NB4 (cell line): ENCODE data around the gene TEX44.

Experiments used
- DNase-seq: peaks from one replicate; pipeline ENCODE4 v3.0.0; 2010; ENCODE audit warnings: low read depth
- H3K4me3 ChIP-seq: one replicate; pipeline ENCODE4 v1.5.1; 2011; ENCODE audit warnings: mild to moderate bottlenecking, low read depth, low read length, moderate library complexity
- CTCF ChIP-seq: IDR thresholded peaks from one replicate; pipeline ENCODE4 v1.5.1; 2012; ENCODE audit warnings: low read depth, low read length
- MAX ChIP-seq: IDR thresholded peaks from 2 replicates; pipeline ENCODE4 v1.6.1; 2011; ENCODE audit warnings: low read depth, low read length
- MYC ChIP-seq: IDR thresholded peaks from 2 replicates; pipeline ENCODE4 v1.6.1; 2011; ENCODE audit warnings: low read depth, low read length
- POLR2A ChIP-seq: IDR thresholded peaks from 2 replicates; pipeline ENCODE4 v1.6.1; 2011; ENCODE audit warnings: mild to moderate bottlenecking; ENCODE audit not compliant: insufficient read length; ENCODE audit errors: extremely low read depth

Gene TEX44

GRCh38 chr2:231557571-231558217 is 35.0 kb upstream of the TEX44 start:
- no peak for TF ChIP-seq MYC
- TF ChIP-seq CTCF = peak; percentile 78
- TF ChIP-seq MAX = peak; percentile 39; the same call in 1 of the 2 replicates
- H3K4me3 ChIP-seq = no peak overlapping the region
- DNase-seq = peak; percentile 95

- TF ChIP-seq CTCF = peak; percentile 87
- no peak for TF ChIP-seq MYC
- no peak for TF ChIP-seq MAX
- TF ChIP-seq POLR2A = no peak
- DNase-seq = peak; percentile 85
- H3K4me3 ChIP-seq = no peak overlapping the region
Observed at GRCh38 chr2:231563378-231563961, 29.2 kb upstream of the TEX44 start.

- DNase-seq = no peak
- no peak overlapping the region for H3K4me3 ChIP-seq
- TF ChIP-seq MAX (no peak), POLR2A (no peak), CTCF (no peak)
Observed at GRCh38 chr2:231565887-231566594, 26.6 kb upstream of the TEX44 start.

GRCh38 chr2:231567159-231567558 is 25.5 kb upstream of the TEX44 start:
- no peak for TF ChIP-seq MAX
- TF ChIP-seq POLR2A = no peak
- no peak for TF ChIP-seq MYC
- no peak for TF ChIP-seq CTCF
- no peak for DNase-seq
- no peak overlapping the region for H3K4me3 ChIP-seq

GRCh38 chr2:231568098-231568784 is 24.4 kb upstream of the TEX44 start:
- TF ChIP-seq CTCF = no peak
- no peak for TF ChIP-seq MAX
- no peak for TF ChIP-seq MYC
- H3K4me3 ChIP-seq = no peak overlapping the region
- DNase-seq = no peak
